PC-9 (cell line): ENCODE measurements around the gene SERAC1. TPM values are rescaled to one million over a fixed set of nuclear protein-coding genes. Genes with fewer than 3 reads are reported as not detected.
"Not testable (repeated sequence)": the region's sequence is repeated elsewhere in the genome, so short reads cannot be mapped to it uniquely, and the experiment has no call there.

Experiments used
- BruUV-seq: library from RNA; stranded (reverse); fragments of 400-500 nt; replicated peaks from 2 replicates; lab custom pipeline; 2021; lab: Mats Ljungman, UMichigan
- CTCF ChIA-PET: fragments of 300-600 bp; sonication (Branson Sonifier 250); formaldehyde crosslinking; loops from one replicate; lab custom pipeline; 2022; ENCODE audit warnings: antibody characterized with exemption; lab: Charles Lee
- POLR2A ChIA-PET: fragments of 300-600 bp; sonication (Branson Sonifier 250); formaldehyde crosslinking; loops from one replicate; lab custom pipeline; 2022; ENCODE audit warnings: antibody characterized with exemption; ENCODE audit not compliant: unreplicated experiment; lab: Charles Lee
- DNase-seq, 2 experiments: peaks; one replicate each; pipeline versions ENCODE4 v3.0.0 to v3.0.0-alpha.2; 2015 to 2022; ENCODE audit warnings: mixed read lengths in 1 of 2
- H2AFZ ChIP-seq: fragments of 200-600 bp; sonication (generic); 2 replicates; pipeline ENCODE4 v1.8.1; 2017; ENCODE audit warnings: antibody characterized with exemption
- H3F3A ChIP-seq: fragments of 200-600 bp; sonication (generic); 2 replicates; pipeline ENCODE4 v1.8.1; 2017; ENCODE audit warnings: antibody characterized with exemption, mild to moderate bottlenecking, low read depth; ENCODE audit not compliant: insufficient read depth
- H3K27ac ChIP-seq: fragments of 200-600 bp; sonication (generic); 2 replicates; pipeline ENCODE4 v1.6.1; 2016; ENCODE audit warnings: mixed run types
- H3K27me3 ChIP-seq: fragments of 200-600 bp; sonication (generic); 2 replicates; pipeline ENCODE4 v1.6.1; 2016; ENCODE audit warnings: low read depth, mixed run types; ENCODE audit not compliant: insufficient read depth
- H3K36me3 ChIP-seq: fragments of 200-600 bp; sonication (generic); 2 replicates; pipeline ENCODE4 v1.6.1; 2016; ENCODE audit warnings: low read depth, mixed run types
- H3K4me1 ChIP-seq: fragments of 200-600 bp; sonication (generic); replicated peaks from 2 replicates; pipeline ENCODE4 v1.6.1; 2016; ENCODE audit warnings: mixed run types; ENCODE audit not compliant: insufficient read depth
- H3K4me2 ChIP-seq: fragments of 200-600 bp; sonication (generic); 2 replicates; pipeline ENCODE4 v1.6.1; 2017; ENCODE audit warnings: mixed run types
- H3K4me3 ChIP-seq: fragments of 200-600 bp; sonication (generic); 2 replicates; pipeline ENCODE4 v1.6.1; 2016; ENCODE audit warnings: mixed run types
- H3K79me2 ChIP-seq: fragments of 200-600 bp; sonication (generic); 2 replicates; pipeline ENCODE4 v1.6.1; 2017; ENCODE audit warnings: low read depth, mixed run types
- H3K9me2 ChIP-seq: fragments of 200-600 bp; sonication (generic); 2 replicates; pipeline ENCODE4 v1.8.1; 2017; ENCODE audit warnings: mild to moderate bottlenecking; ENCODE audit not compliant: insufficient read depth
- H3K9me3 ChIP-seq: fragments of 200-600 bp; sonication (generic); 2 replicates; pipeline ENCODE4 v1.8.1; 2016; ENCODE audit warnings: low read depth; ENCODE audit not compliant: insufficient read depth
- H4K20me1 ChIP-seq: fragments of 200-600 bp; sonication (generic); 2 replicates; pipeline ENCODE4 v1.8.1; 2017; ENCODE audit not compliant: insufficient read depth
- CTCF ChIP-seq: fragments of 200-600 bp; sonication (generic); conservative IDR thresholded peaks from 2 replicates; pipeline ENCODE4 v1.6.1; 2017; ENCODE audit warnings: mixed run types, antibody characterized with exemption, mild to moderate bottlenecking, moderate library complexity
- EZH2 ChIP-seq: fragments of 200-600 bp; sonication (generic); IDR thresholded peaks from 2 replicates; pipeline ENCODE4 v1.8.0; 2017; ENCODE audit warnings: antibody characterized with exemption, low read depth
- intact Hi-C: fragments of 100-400 bp; cut with micrococcal nuclease; formaldehyde crosslinking; loops from one replicate; pipeline ENCODE4 v1.10.0; 2022; ENCODE audit not compliant: unreplicated experiment
- total RNA-seq: library from RNA; stranded (reverse); gene quantifications from 2 replicates; pipeline ENCODE4 v1.2.3, GENCODE V29; 2021

Gene SERAC1
- total RNA-seq, 1 experiment from 2014 or later = 4.9 TPM

GRCh38 chr6:158185729-158186456 is 17.8 kb upstream of the SERAC1 start:
- no peaks in the 10 kb centered on the region for H3K27me3 ChIP-seq
- no TSS peak for BruUV-seq
- peaks cover 5% of the 10 kb centered on the region; the same call in 1 of the 2 replicates for H3K36me3 ChIP-seq
- ChIA-PET POLR2A (no interaction called here), CTCF (no interaction called here)
- no peak for DNase-seq
- no peaks in the 10 kb centered on the region for H3K9me2 ChIP-seq
- intact Hi-C loops = no loop called here
- H3K4me3 ChIP-seq = no peak overlapping the region
- H4K20me1 ChIP-seq = no peaks in the 10 kb centered on the region
- no peak overlapping the region for H2AFZ ChIP-seq
- H3K4me1 ChIP-seq = no peaks in the 10 kb centered on the region
- H3K79me2 ChIP-seq = no peaks in the 10 kb centered on the region
- no peak overlapping the region for H3K27ac ChIP-seq
- TF ChIP-seq CTCF (no peak), EZH2 (no peak)
- no peaks in the 10 kb centered on the region for H3F3A ChIP-seq
- no peak overlapping the region for H3K4me2 ChIP-seq
- no peaks in the 10 kb centered on the region for H3K9me3 ChIP-seq

GRCh38 chr6:158184608-158185007 is 16.5 kb upstream of the SERAC1 start:
- ChIA-PET CTCF (no interaction called here), POLR2A (no interaction called here)
- H3K79me2 ChIP-seq = no peaks in the 10 kb centered on the region
- no peaks in the 10 kb centered on the region for H3K4me1 ChIP-seq
- no peaks in the 10 kb centered on the region for H4K20me1 ChIP-seq
- no TSS peak for BruUV-seq
- H3K36me3 ChIP-seq = peaks cover 5% of the 10 kb centered on the region; the same call in 1 of the 2 replicates
- no peaks in the 10 kb centered on the region for H3F3A ChIP-seq
- H3K4me2 ChIP-seq = no peak overlapping the region
- TF ChIP-seq EZH2 (no peak), CTCF (no peak)
- no peaks in the 10 kb centered on the region for H3K27me3 ChIP-seq
- H3K9me2 ChIP-seq = no peaks in the 10 kb centered on the region
- H3K4me3 ChIP-seq = no peak overlapping the region
- H2AFZ ChIP-seq = no peak overlapping the region
- no peaks in the 10 kb centered on the region for H3K9me3 ChIP-seq
- no peak for DNase-seq
- intact Hi-C loops = no loop called here
- no peak overlapping the region for H3K27ac ChIP-seq

- H2AFZ ChIP-seq, H3K9me2 ChIP-seq, H3K4me3 ChIP-seq, H3K27ac ChIP-seq, H3K36me3 ChIP-seq, H3K4me2 ChIP-seq, POLR2A ChIA-PET, H3K79me2 ChIP-seq, H3K4me1 ChIP-seq, H3F3A ChIP-seq, H3K9me3 ChIP-seq, H3K27me3 ChIP-seq, DNase-seq, BruUV-seq, H4K20me1 ChIP-seq, intact Hi-C loops, CTCF ChIA-PET: not testable (repeated sequence)
These were observed 15.3 kb upstream of the SERAC1 start for GRCh38 chr6:158183174-158183972.

- H3K79me2 ChIP-seq, BruUV-seq, H3K27ac ChIP-seq, intact Hi-C loops, DNase-seq, H3K4me2 ChIP-seq, H4K20me1 ChIP-seq, H2AFZ ChIP-seq, H3F3A ChIP-seq, CTCF ChIA-PET, POLR2A ChIA-PET, H3K4me3 ChIP-seq, H3K27me3 ChIP-seq, H3K9me3 ChIP-seq, H3K9me2 ChIP-seq, H3K36me3 ChIP-seq, H3K4me1 ChIP-seq: not testable (repeated sequence)
These were observed 9.7 kb upstream of the SERAC1 start for GRCh38 chr6:158177712-158178111.
